Effector memory CD8-positive, alpha-beta T cell (primary cell): ENCODE data around the gene ASGR2.
"Not testable (repeated sequence)": the region's sequence is repeated elsewhere in the genome, so short reads cannot be mapped to it uniquely, and the experiment has no call there.

ENCODE experiments used
- ATAC-seq: fragments of 150-1000 bp; cut with Tn5 transposase; replicated peaks from 2 replicates; pipeline ENCODE4 v1.10.0; 2021; ENCODE audit warnings: mild to moderate bottlenecking, moderate library complexity
- DNase-seq, 3 experiments: peaks; one replicate each; pipeline ENCODE4 v3.0.0; 2021
- H3K27ac Mint-ChIP-seq, 2 donors: one replicate each; pipeline ENCODE4 v1.8.0; 2022; ENCODE audit warnings: mild to moderate bottlenecking in 2 of 2, mixed read lengths in 2 of 2, moderate library complexity in 2 of 2
- H3K27me3 Mint-ChIP-seq, 2 donors: one replicate each; pipeline ENCODE4 v1.8.0; 2022; ENCODE audit warnings: mixed read lengths in 2 of 2
- H3K36me3 Mint-ChIP-seq: one replicate; pipeline ENCODE4 v1.8.0; 2022; ENCODE audit warnings: mild to moderate bottlenecking, moderate library complexity, mixed read lengths; ENCODE audit not compliant: insufficient read depth
- H3K4me1 Mint-ChIP-seq, 2 donors: one replicate each; pipeline ENCODE4 v1.8.0; 2022; ENCODE audit warnings: low read depth in 2 of 2, mixed read lengths in 2 of 2
- H3K4me3 Mint-ChIP-seq, 2 donors: one replicate each; pipeline ENCODE4 v1.8.0; 2022; ENCODE audit warnings: mild to moderate bottlenecking in 2 of 2, mixed read lengths in 2 of 2, moderate library complexity in 2 of 2
- H3K9me3 Mint-ChIP-seq, 2 donors: one replicate each; pipeline ENCODE4 v1.8.0; 2022; ENCODE audit warnings: mixed read lengths in 2 of 2

ASGR2 gene

DNA sequence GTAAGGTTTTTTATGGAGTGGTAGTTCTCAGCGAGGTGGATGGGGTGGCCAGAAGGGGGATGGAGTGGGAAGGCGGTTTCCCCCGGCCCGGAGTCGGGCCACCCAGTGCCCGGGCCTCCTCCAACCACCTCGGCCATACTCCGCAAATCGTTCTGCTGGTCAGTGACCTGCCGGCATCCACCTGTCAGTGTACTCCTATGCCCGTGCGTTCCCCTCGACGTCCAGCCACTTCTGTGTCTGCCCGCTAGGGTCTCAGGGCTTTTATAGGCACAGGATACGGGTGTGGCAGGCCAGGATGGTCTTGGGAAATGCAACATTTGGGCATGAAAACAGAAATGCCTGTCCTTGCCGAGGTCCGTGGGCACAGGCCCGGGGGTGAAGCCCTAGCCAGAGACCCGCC lies 19.3 kb upstream of the ASGR2 start:
- Mint-ChIP-seq H3K4me3 (no peak overlapping the region), H3K27ac (no peak overlapping the region), H3K27me3 (peaks cover 4 to 44% of the 10 kb centered on the region in 2 donors), H3K4me1 (peaks cover 8 to 9% of the 10 kb centered on the region in 2 donors), H3K36me3 (no peaks in the 10 kb centered on the region), H3K9me3 (no peaks in the 10 kb centered on the region)
- DNase-seq (no peak), ATAC-seq (no peak)

DNA sequence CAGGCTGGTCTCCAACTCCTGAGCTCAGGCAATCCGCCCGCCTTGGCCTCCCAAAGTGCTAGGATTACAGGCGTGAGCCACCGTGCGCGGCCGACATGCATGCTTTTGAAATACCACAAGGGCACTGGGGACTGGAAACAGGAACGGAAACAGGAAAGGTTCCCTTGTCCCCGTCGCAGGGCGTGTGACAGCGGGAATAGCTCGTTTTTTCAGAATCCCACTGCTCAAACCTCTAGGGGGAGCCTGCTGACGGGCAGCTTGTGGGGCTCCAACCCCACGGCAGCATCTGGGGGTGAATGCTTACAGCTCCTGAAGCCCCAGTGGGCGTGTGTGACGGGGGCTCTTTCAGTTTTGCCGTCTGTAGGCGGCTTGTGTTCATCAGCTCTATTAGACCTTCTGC lies 18.8 kb upstream of the ASGR2 start:
- Mint-ChIP-seq H3K4me3 (peak overlapping the region; percentile 72 to 73), H3K27me3 (peaks cover 4 to 40% of the 10 kb centered on the region in 2 donors), H3K9me3 (no peaks in the 10 kb centered on the region), H3K36me3 (no peaks in the 10 kb centered on the region), H3K27ac (peak overlapping the region in 1 of 2 donors; percentile 46), H3K4me1 (peaks cover 8 to 9% of the 10 kb centered on the region in 2 donors)
- ATAC-seq, result peak; percentile 28
- DNase-seq, result peak; percentile 10 to 34 (median 27)

DNA sequence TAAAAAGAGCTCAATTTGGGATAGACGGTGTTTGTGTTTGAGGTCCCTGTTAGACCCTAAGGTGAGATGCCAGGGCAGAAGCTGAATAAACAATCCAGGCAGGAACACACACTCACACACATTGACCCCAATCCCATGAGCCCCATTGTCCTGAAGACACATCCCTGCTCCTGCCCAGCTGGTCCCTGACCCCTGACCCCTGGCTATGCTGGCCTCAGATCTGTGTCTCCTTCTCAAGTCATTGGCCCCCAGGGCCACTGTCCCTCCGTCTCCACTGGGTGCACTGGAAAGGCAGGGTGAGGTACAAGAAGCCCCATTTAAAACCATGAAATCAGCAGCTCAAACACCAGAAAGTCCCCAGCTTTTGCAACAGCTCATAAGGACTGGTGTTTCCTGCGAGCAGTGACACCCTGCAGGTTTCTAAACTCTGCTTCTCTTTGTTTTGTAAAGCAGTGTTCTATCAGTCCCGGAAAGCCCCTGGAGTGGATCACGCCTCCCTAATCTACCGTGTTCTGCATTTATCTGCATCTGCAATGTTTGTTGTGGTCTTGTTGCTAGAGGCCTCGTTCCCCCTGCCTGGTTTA lies 18.0 kb upstream of the ASGR2 start:
- peak; percentile 93 for ATAC-seq
- H3K36me3 Mint-ChIP-seq, result no peaks in the 10 kb centered on the region
- peak overlapping the region in 1 of 2 donors; percentile 81 for H3K27ac Mint-ChIP-seq
- H3K27me3 Mint-ChIP-seq, result peaks cover 4 to 37% of the 10 kb centered on the region in 2 donors
- no peaks in the 10 kb centered on the region for H3K9me3 Mint-ChIP-seq
- H3K4me3 Mint-ChIP-seq, result peak overlapping the region; percentile 4 to 51
- H3K4me1 Mint-ChIP-seq, result peaks cover 8 to 9% of the 10 kb centered on the region in 2 donors
- peak; percentile 32 to 37 (median 37) for DNase-seq

DNA sequence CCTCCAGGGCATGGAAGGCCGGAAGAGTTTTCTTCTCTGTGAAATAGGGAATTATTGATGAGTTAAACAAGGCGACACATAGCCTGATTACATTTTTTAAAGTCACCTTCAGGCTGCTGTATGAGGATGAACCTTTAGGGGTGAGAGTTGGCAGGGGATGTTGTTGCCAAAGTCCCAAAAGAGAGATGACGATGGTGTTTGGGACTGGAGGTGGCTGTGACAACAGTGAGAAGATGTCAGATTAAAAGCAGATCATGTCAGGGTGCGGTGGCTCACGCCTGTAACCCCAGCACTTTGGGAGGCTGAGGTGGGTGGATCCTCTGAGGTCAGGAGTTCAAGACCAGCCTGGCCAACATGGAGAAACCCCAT lies 16.8 kb upstream of the ASGR2 start:
- Mint-ChIP-seq H3K27ac (no peak overlapping the region), H3K4me3 (no peak overlapping the region), H3K27me3 (peaks cover 12 to 37% of the 10 kb centered on the region in 2 donors), H3K36me3 (no peaks in the 10 kb centered on the region), H3K4me1 (peaks cover 8 to 9% of the 10 kb centered on the region in 2 donors), H3K9me3 (no peaks in the 10 kb centered on the region)
- ATAC-seq, result no peak
- DNase-seq, result no peak

- no peaks in the 10 kb centered on the region for H3K36me3 Mint-ChIP-seq
- ATAC-seq, result no peak
- DNase-seq, result no peak
- no peak overlapping the region for H3K4me3 Mint-ChIP-seq
- H3K27me3 Mint-ChIP-seq, result peaks cover 12 to 39% of the 10 kb centered on the region in 2 donors
- H3K27ac Mint-ChIP-seq, result no peak overlapping the region
- H3K4me1 Mint-ChIP-seq, result peaks cover 8 to 9% of the 10 kb centered on the region in 2 donors
- no peaks in the 10 kb centered on the region for H3K9me3 Mint-ChIP-seq
These were observed 16.2 kb upstream of the ASGR2 start for GRCh38 chr17:7130621-7131422.

DNA sequence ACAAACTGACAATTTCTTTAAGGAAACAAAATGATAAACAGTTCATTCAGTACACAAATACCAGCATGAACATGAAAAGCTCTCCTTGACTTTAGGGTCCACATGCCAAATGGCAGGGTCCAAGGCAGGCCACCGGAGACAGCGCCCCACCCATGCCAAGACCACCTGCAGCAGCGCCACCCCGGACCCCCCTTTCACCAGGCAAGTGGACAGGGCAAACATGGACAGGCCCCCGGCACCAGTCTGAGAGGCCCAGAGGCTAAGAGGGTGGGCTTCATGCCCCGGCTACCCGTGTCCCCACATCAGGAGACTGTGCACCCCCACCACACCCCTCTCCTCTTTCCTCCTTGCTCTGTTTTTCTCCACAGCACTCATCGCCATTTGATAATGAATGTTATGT lies 14.7 kb upstream of the ASGR2 start:
- no peak overlapping the region for H3K27ac Mint-ChIP-seq
- DNase-seq (no peak), ATAC-seq (no peak)
- peaks cover 3% of the 10 kb centered on the region for H3K36me3 Mint-ChIP-seq
- peaks cover 8 to 9% of the 10 kb centered on the region in 2 donors for H3K4me1 Mint-ChIP-seq
- no peaks in the 10 kb centered on the region for H3K9me3 Mint-ChIP-seq
- no peak overlapping the region for H3K4me3 Mint-ChIP-seq
- peaks cover 12 to 45% of the 10 kb centered on the region in 2 donors for H3K27me3 Mint-ChIP-seq

GRCh38 chr17:7128160-7128559 lies 13.5 kb upstream of the ASGR2 start:
- Mint-ChIP-seq H3K4me1 (peaks cover 5 to 9% of the 10 kb centered on the region in 2 donors), H3K4me3 (no peak overlapping the region), H3K36me3 (peaks cover 3% of the 10 kb centered on the region), H3K27ac (no peak overlapping the region), H3K9me3 (no peaks in the 10 kb centered on the region), H3K27me3 (peaks cover 16 to 53% of the 10 kb centered on the region in 2 donors)
- ATAC-seq (no peak), DNase-seq (no peak)

DNA sequence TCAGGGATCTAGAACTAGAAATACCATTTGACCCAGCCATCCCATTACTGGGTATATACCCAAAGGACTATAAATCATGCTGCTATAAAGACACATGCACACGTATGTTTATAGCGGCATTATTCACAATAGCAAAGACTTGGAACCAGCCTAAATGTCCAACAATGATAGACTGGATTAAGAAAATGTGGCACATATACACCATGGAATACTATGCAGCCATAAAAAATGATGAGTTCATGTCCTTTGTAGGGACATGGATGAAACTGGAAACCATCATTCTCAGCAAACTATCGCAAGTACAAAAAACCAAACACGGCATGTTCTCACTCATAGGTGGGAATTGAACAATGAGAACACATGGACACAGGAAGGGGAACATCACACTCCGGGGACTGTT lies 12.9 kb upstream of the ASGR2 start:
- not testable (repeated sequence) for H3K36me3 Mint-ChIP-seq, H3K4me1 Mint-ChIP-seq, DNase-seq, H3K4me3 Mint-ChIP-seq, H3K9me3 Mint-ChIP-seq, ATAC-seq, H3K27ac Mint-ChIP-seq
- peaks cover 21 to 60% of the 10 kb centered on the region in 2 donors for H3K27me3 Mint-ChIP-seq

DNA sequence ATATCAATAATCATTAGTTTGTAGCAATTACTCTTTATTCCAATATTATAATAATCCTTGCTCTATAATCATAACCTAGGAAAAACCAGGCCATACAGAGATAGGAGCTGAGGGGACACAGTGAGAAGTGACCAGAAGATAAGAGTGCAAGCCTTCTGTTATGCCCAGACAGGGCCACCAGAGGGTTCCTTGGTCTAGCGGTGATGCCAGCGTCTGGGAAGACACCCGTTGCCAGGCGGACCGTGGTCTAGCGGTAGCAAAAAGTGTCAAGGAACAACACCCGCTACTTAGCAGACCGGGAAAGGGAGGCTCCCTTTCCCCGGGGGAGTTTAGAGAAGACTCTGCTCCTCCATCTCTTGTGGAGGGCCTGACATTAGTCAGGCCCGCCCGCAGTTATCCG lies 11.8 kb upstream of the ASGR2 start:
- H3K9me3 Mint-ChIP-seq, H3K4me3 Mint-ChIP-seq, H3K4me1 Mint-ChIP-seq, H3K36me3 Mint-ChIP-seq, DNase-seq, H3K27ac Mint-ChIP-seq, ATAC-seq: not testable (repeated sequence)
- H3K27me3 Mint-ChIP-seq, result peaks cover 22 to 58% of the 10 kb centered on the region in 2 donors

- peaks cover 31 to 60% of the 10 kb centered on the region in 2 donors for H3K27me3 Mint-ChIP-seq
- no peak overlapping the region for H3K4me3 Mint-ChIP-seq
- no peak overlapping the region for H3K27ac Mint-ChIP-seq
These were observed 10.3 kb upstream of the ASGR2 start for GRCh38 chr17:7124923-7125322.

GRCh38 chr17:7123844-7124243 lies 9.2 kb upstream of the ASGR2 start:
- H3K9me3 Mint-ChIP-seq, result no peaks in the 10 kb centered on the region
- H3K27ac Mint-ChIP-seq, result no peak overlapping the region
- DNase-seq (no peak), ATAC-seq (no peak)
- H3K4me1 Mint-ChIP-seq, result peaks cover 0 to 3% of the 10 kb centered on the region in 2 donors
- no peak overlapping the region for H3K4me3 Mint-ChIP-seq
- H3K27me3 Mint-ChIP-seq, result peaks cover 39 to 62% of the 10 kb centered on the region in 2 donors
- H3K36me3 Mint-ChIP-seq, result peaks cover 3% of the 10 kb centered on the region

More at GRCh38 chr17:7124923-7125322, 10.3 kb upstream of the ASGR2 start:
- DNase-seq (no peak), ATAC-seq (no peak)
- no peaks in the 10 kb centered on the region for H3K9me3 Mint-ChIP-seq
- peaks cover 0 to 3% of the 10 kb centered on the region in 2 donors for H3K4me1 Mint-ChIP-seq
- H3K36me3 Mint-ChIP-seq, result peaks cover 3% of the 10 kb centered on the region

GRCh38 chr17:7122381-7122780 lies 7.8 kb upstream of the ASGR2 start:
- peaks cover 0 to 3% of the 10 kb centered on the region in 2 donors for H3K4me1 Mint-ChIP-seq
- DNase-seq, result no peak

GRCh38 chr17:7120635-7121034 lies 6.0 kb upstream of the ASGR2 start:
- peaks cover 32 to 47% of the 10 kb centered on the region in 2 donors for H3K27me3 Mint-ChIP-seq
- not testable (repeated sequence) for H3K4me1 Mint-ChIP-seq, DNase-seq, H3K4me3 Mint-ChIP-seq, H3K36me3 Mint-ChIP-seq, H3K27ac Mint-ChIP-seq, ATAC-seq, H3K9me3 Mint-ChIP-seq

More at GRCh38 chr17:7122381-7122780, 7.8 kb upstream of the ASGR2 start:
- Mint-ChIP-seq H3K4me3 (no peak overlapping the region), H3K27ac (no peak overlapping the region), H3K9me3 (no peaks in the 10 kb centered on the region), H3K36me3 (peaks cover 3% of the 10 kb centered on the region), H3K27me3 (peaks cover 39 to 61% of the 10 kb centered on the region in 2 donors)
- no peak for ATAC-seq

GRCh38 chr17:7120123-7120522 lies 5.5 kb upstream of the ASGR2 start:
- no peak for ATAC-seq
- Mint-ChIP-seq H3K27me3 (peaks cover 32 to 43% of the 10 kb centered on the region in 2 donors), H3K27ac (no peak overlapping the region), H3K9me3 (no peaks in the 10 kb centered on the region), H3K4me3 (no peak overlapping the region), H3K36me3 (no peaks in the 10 kb centered on the region), H3K4me1 (peaks cover 0 to 3% of the 10 kb centered on the region in 2 donors)
- no peak for DNase-seq
